ENCODE measurements around the gene AMY2B. TPM values are rescaled to one million over a fixed set of nuclear protein-coding genes. Genes with fewer than 3 reads are reported as not detected.
"Not testable (repeated sequence)": the region's sequence is repeated elsewhere in the genome, so short reads cannot be mapped to it uniquely, and the experiment has no call there.

AMY2B gene
- total RNA-seq, 1 experiment from 2014 or later: 10.8 TPM

- not testable (repeated sequence) for H3K9ac ChIP-seq (ENCODE audit: low read length); H3K4me2 ChIP-seq (ENCODE audit: low read depth, low read length, poor library complexity, severe bottlenecking); H4K20me1 ChIP-seq (ENCODE audit: insufficient read depth, low read depth, low read length); H3K4me3 ChIP-seq (ENCODE audit: low read length); H3K9me2 ChIP-seq (replicated peaks; ENCODE audit: insufficient read depth, low read length); H2AFZ ChIP-seq (ENCODE audit: low read length); H3K4me1 ChIP-seq (ENCODE audit: low read length); H3K79me2 ChIP-seq (ENCODE audit: low read length); H3K27ac ChIP-seq (ENCODE audit: low read length); H3K9me3 ChIP-seq (ENCODE audit: low read length); H3K27me3 ChIP-seq (ENCODE audit: low read length); DNase-seq; H3K36me3 ChIP-seq (ENCODE audit: insufficient read depth, low read length)
Measured at GRCh38 chr1:103576784-103577183, 5.4 kb downstream of the AMY2B start.

- no peak overlapping the region for H3K9ac ChIP-seq (ENCODE audit: low read length)
- no peaks in the 10 kb centered on the region for H3K9me3 ChIP-seq (ENCODE audit: low read length)
- H3K4me3 ChIP-seq (ENCODE audit: low read length): no peak overlapping the region
- H4K20me1 ChIP-seq (ENCODE audit: insufficient read depth, low read depth, low read length): no peaks in the 10 kb centered on the region
- H2AFZ ChIP-seq (ENCODE audit: low read length): no peak overlapping the region
- no peaks in the 10 kb centered on the region for H3K4me1 ChIP-seq (ENCODE audit: low read length)
- no peak overlapping the region for H3K4me2 ChIP-seq (ENCODE audit: low read depth, low read length, poor library complexity, severe bottlenecking)
- no peak for DNase-seq
- H3K36me3 ChIP-seq (ENCODE audit: insufficient read depth, low read length): no peaks in the 10 kb centered on the region
- H3K9me2 ChIP-seq (replicated peaks; ENCODE audit: insufficient read depth, low read length): no peaks in the 10 kb centered on the region
- no peaks in the 10 kb centered on the region for H3K27me3 ChIP-seq (ENCODE audit: low read length)
- H3K79me2 ChIP-seq (ENCODE audit: low read length): no peaks in the 10 kb centered on the region
- no peak overlapping the region for H3K27ac ChIP-seq (ENCODE audit: low read length)
Measured at GRCh38 chr1:103582464-103582863, 11.1 kb downstream of the AMY2B start.

- Histone ChIP-seq H3K27me3 (ENCODE audit: low read length) (no peaks in the 10 kb centered on the region), H2AFZ (ENCODE audit: low read length) (no peak overlapping the region), H4K20me1 (ENCODE audit: insufficient read depth, low read depth, low read length) (no peaks in the 10 kb centered on the region), H3K9me3 (ENCODE audit: low read length) (no peaks in the 10 kb centered on the region), H3K27ac (ENCODE audit: low read length) (no peak overlapping the region), H3K4me2 (ENCODE audit: low read depth, low read length, poor library complexity, severe bottlenecking) (no peak overlapping the region), H3K4me1 (ENCODE audit: low read length) (no peaks in the 10 kb centered on the region), H3K4me3 (ENCODE audit: low read length) (no peak overlapping the region), H3K9me2 (replicated peaks; ENCODE audit: insufficient read depth, low read length) (no peaks in the 10 kb centered on the region), H3K79me2 (ENCODE audit: low read length) (no peaks in the 10 kb centered on the region), H3K9ac (ENCODE audit: low read length) (no peak overlapping the region), H3K36me3 (ENCODE audit: insufficient read depth, low read length) (no peaks in the 10 kb centered on the region)
- DNase-seq: no peak
Measured at GRCh38 chr1:103583887-103584286, 12.5 kb downstream of the AMY2B start.

- Histone ChIP-seq H3K79me2 (ENCODE audit: low read length) (no peaks in the 10 kb centered on the region), H4K20me1 (ENCODE audit: insufficient read depth, low read depth, low read length) (no peaks in the 10 kb centered on the region), H3K36me3 (ENCODE audit: insufficient read depth, low read length) (no peaks in the 10 kb centered on the region), H3K9me3 (ENCODE audit: low read length) (no peaks in the 10 kb centered on the region), H3K27ac (ENCODE audit: low read length) (no peak overlapping the region), H3K9ac (ENCODE audit: low read length) (no peak overlapping the region), H2AFZ (ENCODE audit: low read length) (no peak overlapping the region), H3K9me2 (replicated peaks; ENCODE audit: insufficient read depth, low read length) (no peaks in the 10 kb centered on the region), H3K4me3 (ENCODE audit: low read length) (no peak overlapping the region), H3K27me3 (ENCODE audit: low read length) (no peaks in the 10 kb centered on the region), H3K4me1 (ENCODE audit: low read length) (no peaks in the 10 kb centered on the region), H3K4me2 (ENCODE audit: low read depth, low read length, poor library complexity, severe bottlenecking) (no peak overlapping the region)
- no peak for DNase-seq
Measured at GRCh38 chr1:103584537-103584936, 13.1 kb downstream of the AMY2B start.

- not testable (repeated sequence) for H3K9me2 ChIP-seq (replicated peaks; ENCODE audit: insufficient read depth, low read length); H3K36me3 ChIP-seq (ENCODE audit: insufficient read depth, low read length); H3K27me3 ChIP-seq (ENCODE audit: low read length); H3K9ac ChIP-seq (ENCODE audit: low read length); DNase-seq; H3K79me2 ChIP-seq (ENCODE audit: low read length); H3K4me3 ChIP-seq (ENCODE audit: low read length); H3K27ac ChIP-seq (ENCODE audit: low read length); H2AFZ ChIP-seq (ENCODE audit: low read length); H3K9me3 ChIP-seq (ENCODE audit: low read length); H3K4me2 ChIP-seq (ENCODE audit: low read depth, low read length, poor library complexity, severe bottlenecking); H4K20me1 ChIP-seq (ENCODE audit: insufficient read depth, low read depth, low read length); H3K4me1 ChIP-seq (ENCODE audit: low read length)
Measured at GRCh38 chr1:103602740-103603139, 31.4 kb downstream of the AMY2B start.

GRCh38 chr1:103616362-103616761 lies 45.0 kb downstream of the AMY2B start:
- H2AFZ ChIP-seq (ENCODE audit: low read length): peak overlapping the region; percentile 41; the same call in 1 of the 2 replicates

GRCh38 chr1:103616994-103617477 lies 45.6 kb downstream of the AMY2B start, which contains the start of gene AMY2A:
Gene AMY2A (plus strand): TSS chr1:103617427. CDS start chr1:103617441, 14 bp downstream.
- H3K27me3 ChIP-seq (ENCODE audit: low read length); H3K36me3 ChIP-seq (ENCODE audit: insufficient read depth, low read length); H3K4me2 ChIP-seq (ENCODE audit: low read depth, low read length, poor library complexity, severe bottlenecking); DNase-seq; H3K9me3 ChIP-seq (ENCODE audit: low read length); H3K27ac ChIP-seq (ENCODE audit: low read length); H3K9ac ChIP-seq (ENCODE audit: low read length); H3K4me1 ChIP-seq (ENCODE audit: low read length); H3K4me3 ChIP-seq (ENCODE audit: low read length); H3K79me2 ChIP-seq (ENCODE audit: low read length); H4K20me1 ChIP-seq (ENCODE audit: insufficient read depth, low read depth, low read length); H3K9me2 ChIP-seq (replicated peaks; ENCODE audit: insufficient read depth, low read length): not testable (repeated sequence)
- H2AFZ ChIP-seq (ENCODE audit: low read length): peak within 1 kb of the TSS; percentile 41; the same call in 1 of the 2 replicates

More at GRCh38 chr1:103616362-103616761, 45.0 kb downstream of the AMY2B start:
- Histone ChIP-seq H4K20me1 (ENCODE audit: insufficient read depth, low read depth, low read length) (no peaks in the 10 kb centered on the region), H3K4me2 (ENCODE audit: low read depth, low read length, poor library complexity, severe bottlenecking) (no peak overlapping the region), H3K9ac (ENCODE audit: low read length) (no peak overlapping the region), H3K4me3 (ENCODE audit: low read length) (no peak overlapping the region), H3K27ac (ENCODE audit: low read length) (no peak overlapping the region), H3K9me2 (replicated peaks; ENCODE audit: insufficient read depth, low read length) (no peaks in the 10 kb centered on the region), H3K36me3 (ENCODE audit: insufficient read depth, low read length) (no peaks in the 10 kb centered on the region), H3K79me2 (ENCODE audit: low read length) (no peaks in the 10 kb centered on the region), H3K4me1 (ENCODE audit: low read length) (no peaks in the 10 kb centered on the region), H3K27me3 (ENCODE audit: low read length) (no peaks in the 10 kb centered on the region), H3K9me3 (ENCODE audit: low read length) (no peaks in the 10 kb centered on the region)
- DNase-seq: no peak

- H3K4me2 ChIP-seq (ENCODE audit: low read depth, low read length, poor library complexity, severe bottlenecking); H3K4me1 ChIP-seq (ENCODE audit: low read length); H3K9ac ChIP-seq (ENCODE audit: low read length); H4K20me1 ChIP-seq (ENCODE audit: insufficient read depth, low read depth, low read length); H3K27ac ChIP-seq (ENCODE audit: low read length); H3K9me2 ChIP-seq (replicated peaks; ENCODE audit: insufficient read depth, low read length); H3K36me3 ChIP-seq (ENCODE audit: insufficient read depth, low read length); H3K79me2 ChIP-seq (ENCODE audit: low read length); H3K9me3 ChIP-seq (ENCODE audit: low read length); H2AFZ ChIP-seq (ENCODE audit: low read length); H3K4me3 ChIP-seq (ENCODE audit: low read length); H3K27me3 ChIP-seq (ENCODE audit: low read length); DNase-seq: not testable (repeated sequence)
Measured at GRCh38 chr1:103627436-103627835, 56.0 kb downstream of the AMY2B start.
